Caco-2 (cell line): Measurements from ENCODE around the gene NAA60. TPM values are rescaled to one million over a fixed set of nuclear protein-coding genes. Genes with fewer than 3 reads are reported as not detected.

Experiments used
- BruUV-seq: library from RNA; stranded (reverse); fragments of 400-500 nt; replicated peaks from 2 replicates; lab custom pipeline; 2021; lab: Mats Ljungman, UMichigan
- CTCF ChIA-PET: fragments of 300-600 bp; sonication (Branson Sonifier 250); formaldehyde crosslinking; loops from one replicate; lab custom pipeline; 2022; ENCODE audit warnings: antibody characterized with exemption; lab: Charles Lee
- POLR2A ChIA-PET: fragments of 300-600 bp; sonication (Branson Sonifier 250); formaldehyde crosslinking; loops from one replicate; lab custom pipeline; 2022; ENCODE audit warnings: antibody characterized with exemption; lab: Charles Lee
- DNase-seq, 2 experiments: peaks; one replicate each; pipeline versions ENCODE4 v3.0.0 to v3.0.0-alpha.2; 2020 to 2022
- H3K27me3 ChIP-seq: replicated peaks from 2 replicates; pipeline ENCODE4 v1.6.0; 2011; ENCODE audit warnings: low read length; ENCODE audit not compliant: control insufficient read depth, insufficient read depth
- H3K36me3 ChIP-seq: 2 replicates; pipeline ENCODE4 v1.5.1; 2011; ENCODE audit warnings: low read length; ENCODE audit not compliant: control insufficient read depth, insufficient read depth
- H3K4me1 ChIP-seq: fragments of 250-450 bp; sonication (Bioruptor Pico); 2 replicates; pipeline ENCODE4 v1.5.1; 2020; ENCODE audit warnings: mild to moderate bottlenecking
- H3K4me3 ChIP-seq: 2 replicates; pipeline ENCODE4 v1.5.1; 2011; ENCODE audit warnings: low read depth, mild to moderate bottlenecking, control low read depth, low read length
- H3K9me3 ChIP-seq: fragments of 250-450 bp; sonication (Bioruptor Pico); 2 replicates; pipeline ENCODE4 v1.5.1; 2020; ENCODE audit warnings: mild to moderate bottlenecking, moderate library complexity
- H3K27ac Mint-ChIP-seq: one replicate; pipeline ENCODE4 v1.8.0; 2022; ENCODE audit warnings: mixed read lengths; ENCODE audit not compliant: unreplicated experiment
- H3K27me3 Mint-ChIP-seq: one replicate; pipeline ENCODE4 v1.8.0; 2022; ENCODE audit warnings: mixed read lengths; ENCODE audit not compliant: insufficient read depth, unreplicated experiment
- H3K36me3 Mint-ChIP-seq: one replicate; pipeline ENCODE4 v1.8.0; 2022; ENCODE audit warnings: mild to moderate bottlenecking, mixed read lengths; ENCODE audit not compliant: insufficient read depth, unreplicated experiment
- H3K4me1 Mint-ChIP-seq: one replicate; pipeline ENCODE4 v1.8.0; 2022; ENCODE audit warnings: low read depth, mixed read lengths; ENCODE audit not compliant: unreplicated experiment
- H3K4me3 Mint-ChIP-seq: one replicate; pipeline ENCODE4 v1.8.0; 2022; ENCODE audit warnings: mild to moderate bottlenecking, moderate library complexity, mixed read lengths; ENCODE audit not compliant: unreplicated experiment
- H3K9me3 Mint-ChIP-seq: one replicate; pipeline ENCODE4 v1.8.0; 2022; ENCODE audit warnings: mixed read lengths; ENCODE audit not compliant: unreplicated experiment
- intact Hi-C: fragments of 100-400 bp; cut with micrococcal nuclease; formaldehyde crosslinking; loops from one replicate; pipeline ENCODE4 v1.10.0; 2022; ENCODE audit not compliant: unreplicated experiment
- total RNA-seq: library from RNA; stranded (reverse); gene quantifications from 2 replicates; pipeline ENCODE4 v1.2.3, GENCODE V29; 2022
- TF ChIP-seq, protein P1 (sequence below), 2 experiments: fragments of 200-600 bp in 1 of 2; IDR thresholded peaks; 1 replicate in 1 of 2; 2 replicates in 1 of 2; pipeline versions ENCODE4 v1.5.1 to v1.8.0; 2011 to 2022; ENCODE audit warnings: antibody characterized with exemption in 1 of 2, control low read depth in 1 of 2, inconsistent platforms in 1 of 2, low read depth in 1 of 2, low read length in 1 of 2, mild to moderate bottlenecking in 1 of 2, moderate library complexity in 1 of 2; ENCODE audit not compliant: insufficient read depth in 1 of 2, severe bottlenecking in 1 of 2, unreplicated experiment in 1 of 2

The NAA60 gene
- total RNA-seq, 1 experiment from 2014 or later = 92.8 TPM

DNA sequence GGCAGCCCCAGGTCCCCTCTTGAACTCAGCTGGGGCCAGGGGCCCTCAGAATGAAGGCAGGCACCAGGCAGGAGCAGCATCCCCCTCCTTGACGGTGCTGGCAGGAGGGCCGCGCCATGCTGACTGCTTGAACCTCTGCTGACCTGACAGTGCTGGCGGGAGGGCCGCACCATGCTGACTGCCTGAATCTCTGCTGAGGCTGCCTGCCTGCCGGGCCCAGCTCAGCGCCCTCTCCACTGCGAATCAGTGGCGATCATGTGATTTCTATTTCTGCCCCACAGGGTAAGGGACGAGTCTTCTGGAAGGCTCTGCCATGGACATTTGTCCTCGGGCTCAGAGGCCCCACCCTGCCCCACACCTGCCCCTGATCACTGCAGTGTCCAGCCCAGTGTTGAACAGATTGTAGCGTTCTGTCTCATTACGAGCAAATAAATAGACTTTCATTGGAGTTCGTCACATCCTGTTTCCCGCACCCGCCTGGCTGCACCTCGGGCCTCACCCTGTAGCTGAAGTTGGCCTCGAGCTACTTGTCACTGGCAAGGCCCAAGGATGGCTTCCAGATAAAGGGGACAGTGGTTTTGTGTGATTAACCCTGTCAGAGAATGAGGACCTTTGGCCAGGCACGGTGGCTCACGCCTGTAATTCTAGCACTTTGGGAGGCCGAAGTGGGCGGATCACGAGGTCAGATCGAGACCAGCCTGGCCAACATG, 43.2 kb downstream of the NAA60 start:
- Histone ChIP-seq H3K4me3 (no peak overlapping the region), H3K36me3 (peaks cover 4% of the 10 kb centered on the region), H3K27me3 (no peaks in the 10 kb centered on the region), H3K9me3 (no peaks in the 10 kb centered on the region), H3K4me1 (no peaks in the 10 kb centered on the region)
- H3K27me3 Mint-ChIP-seq = no peaks in the 10 kb centered on the region
- TSS peak; percentile 20 for BruUV-seq
- H3K36me3 Mint-ChIP-seq = peaks cover 67% of the 10 kb centered on the region
- POLR2A ChIA-PET = no interaction called here
- H3K27ac Mint-ChIP-seq = no peak overlapping the region
- DNase-seq = no peak
- TF ChIP-seq, protein P1, sequence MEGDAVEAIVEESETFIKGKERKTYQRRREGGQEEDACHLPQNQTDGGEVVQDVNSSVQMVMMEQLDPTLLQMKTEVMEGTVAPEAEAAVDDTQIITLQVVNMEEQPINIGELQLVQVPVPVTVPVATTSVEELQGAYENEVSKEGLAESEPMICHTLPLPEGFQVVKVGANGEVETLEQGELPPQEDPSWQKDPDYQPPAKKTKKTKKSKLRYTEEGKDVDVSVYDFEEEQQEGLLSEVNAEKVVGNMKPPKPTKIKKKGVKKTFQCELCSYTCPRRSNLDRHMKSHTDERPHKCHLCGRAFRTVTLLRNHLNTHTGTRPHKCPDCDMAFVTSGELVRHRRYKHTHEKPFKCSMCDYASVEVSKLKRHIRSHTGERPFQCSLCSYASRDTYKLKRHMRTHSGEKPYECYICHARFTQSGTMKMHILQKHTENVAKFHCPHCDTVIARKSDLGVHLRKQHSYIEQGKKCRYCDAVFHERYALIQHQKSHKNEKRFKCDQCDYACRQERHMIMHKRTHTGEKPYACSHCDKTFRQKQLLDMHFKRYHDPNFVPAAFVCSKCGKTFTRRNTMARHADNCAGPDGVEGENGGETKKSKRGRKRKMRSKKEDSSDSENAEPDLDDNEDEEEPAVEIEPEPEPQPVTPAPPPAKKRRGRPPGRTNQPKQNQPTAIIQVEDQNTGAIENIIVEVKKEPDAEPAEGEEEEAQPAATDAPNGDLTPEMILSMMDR (IDR thresholded peaks at IDR 0.05; ENCODE audit: insufficient read depth in 1 of 2, low read depth in 1 of 2, low read length in 1 of 2, severe bottlenecking in 1 of 2, unreplicated experiment in 1 of 2) = no peak
- intact Hi-C loops = no loop called here
- CTCF ChIA-PET = no interaction called here
- no peaks in the 10 kb centered on the region for H3K4me1 Mint-ChIP-seq
- no peak overlapping the region for H3K4me3 Mint-ChIP-seq
- no peaks in the 10 kb centered on the region for H3K9me3 Mint-ChIP-seq

DNA sequence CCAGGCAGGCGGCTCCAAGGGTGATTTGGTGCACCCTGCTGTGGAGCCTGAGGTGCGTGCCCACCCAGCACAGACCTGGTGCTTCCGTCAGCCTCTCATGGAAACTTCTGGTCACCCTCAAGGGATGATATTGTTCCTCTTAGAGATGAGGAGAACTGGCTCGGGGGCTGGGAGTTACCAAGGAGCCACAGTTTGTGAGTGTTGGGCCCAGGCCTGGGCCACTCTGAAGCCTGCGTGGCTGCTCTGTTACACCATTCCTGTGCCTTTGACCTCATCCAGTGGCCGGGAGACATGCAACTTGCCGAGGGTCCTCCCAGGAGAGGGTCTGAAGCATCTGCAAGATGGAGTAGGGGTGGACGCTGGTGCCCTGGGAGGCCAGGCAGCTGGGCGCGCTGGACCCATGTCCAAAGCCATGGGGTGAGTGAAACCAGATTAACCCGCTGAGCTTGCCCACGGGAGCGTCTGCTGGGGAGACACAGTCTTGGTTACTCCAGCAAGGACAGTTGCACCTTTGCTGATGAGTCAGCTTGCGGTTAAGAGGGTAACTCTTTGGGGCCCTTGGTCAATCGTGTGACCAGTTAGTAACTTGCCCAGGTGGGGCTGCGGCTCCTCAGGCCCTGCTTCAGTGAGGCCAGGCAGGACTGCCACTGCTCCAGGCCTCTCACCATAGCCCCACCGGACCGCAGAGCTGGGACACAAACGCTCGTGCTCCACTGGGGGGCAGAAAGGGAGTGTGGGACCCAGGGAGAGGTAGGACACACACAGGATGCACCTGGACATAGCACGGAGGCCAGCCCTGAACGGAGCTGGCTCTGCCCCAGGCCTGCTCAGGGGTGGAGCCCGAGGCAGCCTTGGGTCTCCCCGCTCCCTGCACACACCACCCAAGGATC, 44.3 kb downstream of the NAA60 start:
- Mint-ChIP-seq H3K36me3 (peaks cover 65% of the 10 kb centered on the region), H3K27me3 (no peaks in the 10 kb centered on the region), H3K9me3 (no peaks in the 10 kb centered on the region), H3K4me3 (no peak overlapping the region), H3K4me1 (no peaks in the 10 kb centered on the region), H3K27ac (no peak overlapping the region)
- ChIA-PET CTCF (no interaction called here), POLR2A (interaction anchor here (0.7 kb wide), 1 partner anchor 270 kb away, joined by 3 read pairs; no protein-coding TSS in a partner anchor)
- peak in 1 of 2 experiments; percentile 32 for DNase-seq
- Histone ChIP-seq H3K27me3 (no peaks in the 10 kb centered on the region), H3K4me3 (no peak overlapping the region), H3K9me3 (no peaks in the 10 kb centered on the region), H3K36me3 (peaks cover 4% of the 10 kb centered on the region), H3K4me1 (no peaks in the 10 kb centered on the region)
- BruUV-seq = no TSS peak
- intact Hi-C loops = no loop called here
- TF ChIP-seq, protein P1 (IDR thresholded peaks at IDR 0.05; ENCODE audit: insufficient read depth in 1 of 2, low read depth in 1 of 2, low read length in 1 of 2, severe bottlenecking in 1 of 2, unreplicated experiment in 1 of 2) = no peak

DNA sequence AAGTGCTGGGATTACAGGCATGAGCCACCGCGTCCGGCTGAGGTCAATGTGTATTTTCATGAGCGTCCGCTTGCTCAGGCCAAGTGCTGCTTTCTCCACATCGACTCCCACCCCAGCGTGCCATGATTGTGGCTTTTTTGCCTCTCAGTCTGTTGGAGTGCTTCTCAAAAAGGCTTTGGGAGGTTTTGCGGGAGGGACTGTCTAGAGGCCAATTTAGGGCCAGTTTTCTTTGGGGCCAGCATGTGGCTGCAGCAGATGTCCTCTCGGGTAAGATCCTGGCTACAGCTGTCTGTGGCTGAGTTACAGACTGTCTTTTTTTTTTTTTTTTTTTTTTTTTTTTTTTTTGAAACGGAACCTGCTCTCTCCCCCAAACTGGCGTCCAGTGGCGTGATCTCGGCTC, 45.3 kb downstream of the NAA60 start:
- ChIA-PET CTCF (interaction anchor here (0.6 kb wide), 1 partner anchor 13 kb away, joined by 3 read pairs; no protein-coding TSS in a partner anchor), POLR2A (no interaction called here)
- Mint-ChIP-seq H3K36me3 (peaks cover 54% of the 10 kb centered on the region), H3K4me3 (no peak overlapping the region), H3K4me1 (no peaks in the 10 kb centered on the region), H3K27ac (no peak overlapping the region), H3K9me3 (no peaks in the 10 kb centered on the region), H3K27me3 (no peaks in the 10 kb centered on the region)
- Histone ChIP-seq H3K4me1 (no peaks in the 10 kb centered on the region), H3K36me3 (peaks cover 4% of the 10 kb centered on the region), H3K9me3 (no peaks in the 10 kb centered on the region), H3K27me3 (no peaks in the 10 kb centered on the region), H3K4me3 (no peak overlapping the region)
- no peak for DNase-seq
- intact Hi-C loops = no loop called here
- TF ChIP-seq, protein P1 (IDR thresholded peaks at IDR 0.05; ENCODE audit: insufficient read depth in 1 of 2, low read depth in 1 of 2, low read length in 1 of 2, severe bottlenecking in 1 of 2, unreplicated experiment in 1 of 2) = no peak
- BruUV-seq = no TSS peak
